ENCODE measurements around the gene SAA1.

The SAA1 gene

DNA sequence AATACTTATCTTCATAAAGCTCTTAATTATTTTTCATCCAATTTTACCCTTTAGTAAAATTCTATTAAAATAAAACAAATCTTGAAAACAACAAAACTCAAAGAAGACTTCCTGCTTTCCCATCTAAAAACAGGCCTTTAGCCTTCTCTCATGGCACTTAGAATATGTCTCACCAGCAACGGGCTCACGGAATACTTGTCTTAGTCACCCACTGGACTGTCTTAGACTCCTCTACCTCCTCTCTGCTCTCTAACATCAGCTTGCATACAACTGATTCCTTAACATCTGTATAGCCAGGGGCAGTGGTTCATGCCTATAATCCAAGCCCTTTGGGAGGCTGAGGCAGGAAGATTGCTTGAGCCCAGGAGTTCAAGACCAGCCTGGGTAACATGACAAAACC lies 42.2 kb downstream of the SAA1 start:
- no peak for DNase-seq (ENCODE audit: low read depth in 2 of 2, low spot score in 1 of 2)

DNA sequence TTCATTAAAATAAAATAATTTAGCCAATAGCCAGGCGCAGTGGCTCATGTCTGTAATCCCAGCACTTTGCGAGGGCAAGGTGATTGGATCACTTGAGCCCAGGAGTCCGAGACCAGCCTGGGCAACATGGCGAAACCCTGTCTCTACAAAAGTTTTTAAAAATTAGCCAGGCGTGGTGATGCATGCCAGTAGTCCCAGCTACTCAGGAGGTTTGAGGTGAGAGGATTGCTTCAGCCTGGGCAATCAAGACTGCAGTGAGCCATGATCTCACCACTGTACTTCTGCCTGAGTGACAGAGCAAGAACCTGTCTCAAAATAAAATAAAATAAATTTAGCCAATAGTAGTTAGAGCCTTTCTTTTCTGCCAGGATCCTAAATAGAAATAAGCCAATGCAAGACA lies 43.6 kb downstream of the SAA1 start:
- no peak for DNase-seq (ENCODE audit: low read depth in 2 of 2, low spot score in 1 of 2)

GRCh38 chr11:18310800-18311340 lies 44.8 kb downstream of the SAA1 start:
- DNase-seq (ENCODE audit: low read depth in 2 of 2, low spot score in 1 of 2): no peak

DNA sequence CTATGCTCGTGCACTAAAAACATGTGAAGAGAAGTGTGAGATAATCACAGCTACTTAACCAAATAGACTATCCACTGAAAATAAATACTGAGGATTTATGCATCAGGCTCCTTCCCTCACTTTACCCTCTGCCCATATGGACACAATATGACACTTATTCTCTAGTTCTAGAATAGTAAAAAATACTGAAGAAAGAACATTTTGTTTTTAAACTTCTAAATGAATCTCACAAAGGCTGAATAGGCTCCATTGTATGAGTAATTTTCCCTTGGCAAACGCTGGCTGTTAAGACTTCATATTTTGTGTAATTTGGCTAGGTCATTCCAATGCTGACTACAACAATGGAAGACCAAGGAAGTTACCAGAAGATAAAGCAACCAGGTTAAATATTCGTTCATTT lies 45.9 kb downstream of the SAA1 start:
- no peak for DNase-seq (ENCODE audit: low read depth in 2 of 2, low spot score in 1 of 2)

DNA sequence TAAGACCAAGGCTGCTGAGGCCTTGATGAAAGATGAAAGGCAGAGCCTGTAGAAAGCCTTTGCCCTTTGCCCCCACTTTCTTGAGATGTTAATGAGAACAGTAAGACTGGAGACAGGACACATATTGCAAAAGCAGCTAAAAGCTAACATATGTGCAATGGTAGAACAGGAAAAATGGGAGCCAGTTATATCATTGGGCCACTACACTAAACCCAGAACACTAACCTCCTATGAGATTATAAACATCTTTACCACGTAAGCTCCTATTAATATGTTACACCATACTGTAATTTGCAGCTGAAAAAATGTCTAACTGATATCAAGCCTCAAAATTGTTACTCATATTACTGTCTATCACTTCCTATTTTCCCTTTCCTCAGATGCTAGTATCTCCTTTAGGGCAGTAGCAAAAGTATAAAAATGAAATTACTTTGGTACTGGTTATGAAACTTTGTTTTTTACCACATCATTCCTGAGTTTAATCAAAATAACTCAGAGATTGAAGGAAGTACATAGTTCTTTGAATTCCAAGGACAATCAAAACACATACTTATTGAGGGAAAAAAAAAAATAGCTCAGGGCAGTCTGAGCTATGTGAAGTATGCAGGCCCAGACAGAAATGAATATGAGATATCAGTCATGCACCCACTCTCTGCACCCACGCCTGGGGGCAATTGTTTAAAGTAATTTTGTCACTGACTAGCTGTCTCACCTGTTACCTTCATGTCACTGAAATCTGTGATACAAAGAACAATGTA lies 46.8 kb downstream of the SAA1 start:
- DNase-seq (ENCODE audit: low read depth in 2 of 2, low spot score in 1 of 2): no peak

- no peak for DNase-seq (ENCODE audit: low read depth in 2 of 2, low spot score in 1 of 2)
These were observed 48.1 kb downstream of the SAA1 start for GRCh38 chr11:18313965-18314763.

- no peak for DNase-seq (ENCODE audit: low read depth in 2 of 2, low spot score in 1 of 2)
These were observed 48.9 kb downstream of the SAA1 start for GRCh38 chr11:18314784-18315523.

GRCh38 chr11:18315893-18316292 lies 49.8 kb downstream of the SAA1 start:
- DNase-seq (ENCODE audit: low read depth in 2 of 2, low spot score in 1 of 2): no peak

- DNase-seq (ENCODE audit: low read depth in 2 of 2, low spot score in 1 of 2): no peak
These were observed 51.5 kb downstream of the SAA1 start for GRCh38 chr11:18317551-18317950.

Measured in stimulated activated CD8-positive, alpha-beta memory T cell treated with anti-CD3 and anti-CD28 coated beads, Interleukin-4, amount 100 ng/mL, for 1 hour (primary cell).